ELF-1 (cell line): ENCODE data around the gene ZNF280D.
"Not testable (repeated sequence)": the region's sequence is repeated elsewhere in the genome, so short reads cannot be mapped to it uniquely, and the experiment has no call there.

Experiments
- DNase-seq: peaks from one replicate; pipeline ENCODE4 v3.0.0-alpha.2; 2016; ENCODE audit warnings: low read depth, low spot score

The ZNF280D gene, protein sequence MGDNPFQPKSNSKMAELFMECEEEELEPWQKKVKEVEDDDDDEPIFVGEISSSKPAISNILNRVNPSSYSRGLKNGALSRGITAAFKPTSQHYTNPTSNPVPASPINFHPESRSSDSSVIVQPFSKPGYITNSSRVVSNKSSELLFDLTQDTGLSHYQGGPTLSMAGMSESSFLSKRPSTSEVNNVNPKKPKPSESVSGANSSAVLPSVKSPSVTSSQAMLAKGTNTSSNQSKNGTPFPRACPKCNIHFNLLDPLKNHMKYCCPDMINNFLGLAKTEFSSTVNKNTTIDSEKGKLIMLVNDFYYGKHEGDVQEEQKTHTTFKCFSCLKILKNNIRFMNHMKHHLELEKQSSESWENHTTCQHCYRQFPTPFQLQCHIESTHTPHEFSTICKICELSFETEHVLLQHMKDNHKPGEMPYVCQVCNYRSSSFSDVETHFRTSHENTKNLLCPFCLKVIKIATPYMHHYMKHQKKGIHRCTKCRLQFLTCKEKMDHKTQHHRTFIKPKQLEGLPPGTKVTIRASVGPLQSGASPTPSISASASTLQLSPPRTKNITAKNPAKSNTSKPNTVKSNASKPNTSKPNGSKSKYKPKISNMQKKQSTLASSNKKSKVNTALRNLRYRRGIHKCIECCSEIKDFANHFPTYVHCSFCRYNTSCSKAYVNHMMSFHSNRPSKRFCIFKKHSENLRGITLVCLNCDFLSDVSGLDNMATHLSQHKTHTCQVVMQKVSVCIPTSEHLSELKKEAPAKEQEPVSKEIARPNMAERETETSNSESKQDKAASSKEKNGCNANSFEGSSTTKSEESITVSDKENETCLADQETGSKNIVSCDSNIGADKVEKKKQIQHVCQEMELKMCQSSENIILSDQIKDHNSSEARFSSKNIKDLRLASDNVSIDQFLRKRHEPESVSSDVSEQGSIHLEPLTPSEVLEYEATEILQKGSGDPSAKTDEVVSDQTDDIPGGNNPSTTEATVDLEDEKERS

DNA sequence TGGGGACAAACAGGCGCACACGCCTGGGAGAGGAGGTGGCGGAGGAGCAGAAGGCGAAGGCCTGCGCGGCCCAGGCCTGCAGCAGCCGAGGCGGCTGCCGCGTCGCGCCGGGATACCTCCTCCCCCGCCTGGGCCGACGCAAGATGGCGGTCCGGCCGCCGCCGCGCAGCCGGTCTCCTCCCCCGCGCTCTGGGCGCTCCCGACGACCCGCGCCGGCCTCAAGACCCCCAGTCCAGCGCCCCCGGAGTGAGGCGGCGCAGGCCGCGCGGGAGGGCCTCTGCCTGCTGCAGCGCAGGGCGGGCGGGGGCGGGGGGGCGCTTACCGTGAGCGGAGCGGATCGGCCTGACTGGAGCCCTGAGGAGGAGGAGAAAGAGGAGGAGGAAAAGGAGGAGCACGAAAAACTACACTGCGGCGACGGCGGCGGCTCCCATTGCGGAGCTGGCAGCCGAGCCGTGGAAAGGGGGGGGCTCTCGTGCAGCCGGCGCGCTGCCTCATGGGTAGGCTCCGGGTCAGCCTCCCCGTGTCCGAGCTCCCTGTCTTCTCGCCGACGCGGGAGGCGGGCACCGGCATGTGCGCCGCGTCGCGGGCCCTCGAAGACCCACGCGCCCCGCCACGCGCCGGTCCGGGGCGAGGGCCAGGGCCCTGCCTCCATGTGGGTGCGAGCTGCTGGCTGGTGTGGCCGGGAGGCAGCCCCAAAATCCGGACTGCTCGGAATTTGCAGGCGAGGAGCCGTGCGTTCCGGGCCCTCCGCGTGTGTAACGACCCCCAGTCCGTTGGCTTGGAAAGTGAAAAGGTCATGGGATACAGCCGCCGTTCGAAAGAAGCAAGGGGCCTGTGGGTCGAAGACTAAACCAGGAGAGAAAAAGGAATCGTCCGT is at the start of gene ZNF280D:
Gene ZNF280D (minus strand): TSS at position 374 of the 877 bp plus-strand sequence. CDS start 26,400 bp downstream, outside the sequence.
- peak; percentile 78 for DNase-seq

DNA sequence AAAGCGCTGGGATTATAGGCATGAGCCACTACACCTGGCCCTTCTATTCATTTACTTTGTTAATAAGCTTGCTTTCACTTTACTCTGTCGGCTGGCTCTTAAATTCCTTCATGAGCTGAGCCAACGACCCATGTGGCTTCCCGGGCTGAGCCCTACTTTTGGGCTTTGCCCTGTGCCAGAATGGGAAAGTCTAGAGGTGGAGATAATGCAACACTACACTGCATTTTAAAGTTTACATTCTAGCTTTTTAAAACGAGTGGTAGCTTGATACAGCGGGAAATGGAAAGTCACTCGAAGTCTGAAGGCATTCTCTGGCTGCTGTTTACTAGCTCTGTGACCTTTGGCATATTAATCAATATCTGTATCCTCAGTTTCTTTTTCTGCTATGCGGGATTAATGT is 49.0 kb upstream of the ZNF280D start:
- no peak for DNase-seq

DNA sequence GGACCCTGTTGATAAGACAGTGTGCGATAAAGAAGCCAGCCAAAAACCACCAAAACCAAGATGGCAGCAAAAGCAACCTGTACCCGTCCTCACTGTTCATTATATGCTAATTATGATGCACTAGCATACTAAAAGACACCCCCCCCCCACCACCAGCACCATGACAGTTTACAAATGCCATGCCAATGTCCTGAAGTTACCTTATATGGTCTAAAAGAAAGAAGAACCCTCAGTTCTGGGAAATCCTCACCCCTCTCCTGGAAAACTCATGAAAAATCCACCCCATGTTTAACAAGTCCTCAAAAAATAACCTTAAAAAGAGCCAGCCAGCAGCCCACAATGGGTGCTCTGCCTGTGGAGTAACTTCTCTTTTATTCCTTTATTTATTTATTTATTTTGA is 48.4 kb upstream of the ZNF280D start:
- no peak for DNase-seq

DNA sequence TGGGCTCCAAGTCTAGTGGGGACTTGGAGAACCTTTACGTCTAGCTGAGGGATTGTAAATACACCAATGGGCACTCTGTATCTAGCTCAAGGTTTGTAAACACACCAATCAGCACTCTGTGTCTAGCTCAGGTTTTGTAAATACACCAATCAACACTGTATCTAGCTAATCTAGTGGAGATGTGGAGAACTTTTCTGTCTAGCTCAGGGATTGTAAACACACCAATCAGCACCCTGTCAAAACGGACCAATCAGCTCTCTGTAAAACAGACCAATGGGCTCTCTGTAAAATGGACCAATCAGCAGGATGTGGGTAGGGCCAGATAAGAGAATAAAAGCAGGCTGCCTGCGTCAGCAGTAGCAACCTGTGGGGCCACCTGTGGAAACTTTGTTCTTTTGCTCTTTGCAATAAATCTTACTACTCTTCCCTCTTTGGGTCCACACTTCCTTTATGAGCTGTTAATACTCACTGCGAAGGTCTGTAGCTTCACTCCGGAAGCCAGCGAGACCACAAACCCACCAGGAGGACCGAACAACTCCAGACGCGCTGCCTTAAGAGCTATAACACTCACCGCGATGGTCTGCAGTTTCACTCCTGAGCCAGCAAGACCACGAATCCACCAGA is 46.9 kb upstream of the ZNF280D start:
- DNase-seq = not testable (repeated sequence)

DNA sequence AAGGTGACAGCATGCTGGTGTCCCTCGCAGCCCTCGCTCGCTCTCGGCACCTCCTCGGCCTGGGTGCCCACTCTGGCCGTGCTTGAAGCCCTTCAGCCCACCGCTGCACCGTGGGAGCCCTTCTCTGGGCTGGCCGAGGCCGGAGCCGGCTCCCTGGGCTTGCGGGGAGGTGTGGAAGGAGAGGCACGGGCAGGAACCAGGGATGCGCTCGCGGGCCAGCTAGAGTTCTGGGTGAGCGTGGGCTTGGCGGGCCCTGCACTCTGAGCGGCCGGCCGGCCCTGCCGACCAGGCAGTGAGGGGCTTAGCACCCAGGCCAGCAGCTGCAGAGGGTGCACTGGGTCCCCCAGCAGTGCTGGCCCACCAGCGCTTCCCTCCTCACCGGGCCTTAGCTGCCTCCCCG is 46.1 kb upstream of the ZNF280D start:
- DNase-seq = not testable (repeated sequence)

DNA sequence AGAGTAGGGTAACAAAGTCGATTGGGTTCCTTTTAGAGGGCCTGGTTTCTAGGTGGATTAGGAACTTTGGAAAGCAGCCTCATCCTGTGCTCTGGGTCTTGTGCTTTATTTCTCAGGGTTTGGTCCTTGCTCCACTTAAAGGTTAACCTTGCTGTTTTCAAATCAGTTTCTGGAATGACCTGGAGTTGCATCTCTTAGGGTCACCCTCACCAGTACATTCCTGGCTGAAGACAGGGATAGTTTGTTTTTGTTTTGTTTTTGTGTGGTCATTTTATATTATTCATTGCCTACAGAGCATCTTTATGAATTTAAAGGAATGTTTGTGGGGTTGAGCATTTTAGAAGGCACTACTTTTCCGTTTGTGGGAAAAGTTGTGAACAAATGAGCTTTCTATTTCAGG is 45.5 kb upstream of the ZNF280D start:
- DNase-seq = no peak

DNA sequence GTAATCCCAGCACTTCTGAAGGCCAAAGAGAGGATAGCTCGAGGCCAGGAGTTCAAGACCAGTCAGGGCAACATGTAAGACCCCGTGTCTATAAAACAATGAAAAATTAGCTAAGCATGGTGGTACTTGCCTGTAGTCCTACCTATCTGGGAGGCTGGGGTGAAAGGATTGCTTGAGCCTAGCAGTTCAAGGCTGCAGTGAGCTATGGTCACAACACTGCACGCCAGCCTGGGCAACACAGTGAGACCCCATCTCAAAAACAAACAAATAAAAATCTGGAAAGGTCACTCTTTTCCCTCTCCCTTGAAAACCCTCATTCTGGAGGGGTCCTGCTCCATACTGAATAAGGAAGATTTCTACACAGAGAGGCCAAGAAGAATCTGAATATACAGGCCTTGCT is 43.5 kb upstream of the ZNF280D start:
- DNase-seq = no peak

DNA sequence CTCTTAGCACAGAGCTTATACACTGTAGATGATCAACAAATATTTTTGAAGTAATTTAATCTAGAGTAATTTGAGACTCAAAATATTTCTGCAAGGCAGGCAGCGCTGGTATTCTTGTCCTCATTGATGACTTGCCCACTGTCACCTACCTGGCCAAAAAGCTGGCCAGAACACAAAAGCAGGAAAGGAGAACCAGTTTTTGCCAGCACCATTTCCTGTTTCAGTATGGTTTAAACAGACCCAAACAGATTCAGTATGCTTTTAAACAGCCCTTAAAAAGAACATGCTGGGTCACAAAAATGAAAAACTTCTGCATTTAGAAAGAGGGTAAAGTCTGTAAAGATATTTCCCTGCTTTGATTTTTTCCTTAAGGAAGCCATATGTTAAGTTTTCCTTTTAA is 42.3 kb upstream of the ZNF280D start:
- DNase-seq = no peak

DNA sequence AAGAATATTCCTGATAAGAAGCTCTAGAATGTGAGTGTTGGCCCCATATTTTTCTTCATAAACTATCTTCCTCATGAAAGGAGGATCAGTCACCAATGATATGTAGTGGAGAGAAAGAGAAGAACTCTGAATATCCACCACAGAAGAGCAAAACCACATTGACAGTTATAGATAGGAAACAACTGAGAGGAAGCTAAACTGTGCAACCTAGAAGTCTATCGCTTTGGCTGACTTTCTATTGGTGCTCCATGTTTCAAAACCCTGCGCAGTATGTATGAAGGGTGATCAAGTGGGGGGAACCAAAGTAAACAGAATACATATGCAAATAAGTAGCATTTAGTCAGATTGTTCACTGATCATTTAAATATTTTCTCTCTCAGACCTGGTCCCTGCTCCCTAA is 41.0 kb upstream of the ZNF280D start:
- DNase-seq = no peak

DNA sequence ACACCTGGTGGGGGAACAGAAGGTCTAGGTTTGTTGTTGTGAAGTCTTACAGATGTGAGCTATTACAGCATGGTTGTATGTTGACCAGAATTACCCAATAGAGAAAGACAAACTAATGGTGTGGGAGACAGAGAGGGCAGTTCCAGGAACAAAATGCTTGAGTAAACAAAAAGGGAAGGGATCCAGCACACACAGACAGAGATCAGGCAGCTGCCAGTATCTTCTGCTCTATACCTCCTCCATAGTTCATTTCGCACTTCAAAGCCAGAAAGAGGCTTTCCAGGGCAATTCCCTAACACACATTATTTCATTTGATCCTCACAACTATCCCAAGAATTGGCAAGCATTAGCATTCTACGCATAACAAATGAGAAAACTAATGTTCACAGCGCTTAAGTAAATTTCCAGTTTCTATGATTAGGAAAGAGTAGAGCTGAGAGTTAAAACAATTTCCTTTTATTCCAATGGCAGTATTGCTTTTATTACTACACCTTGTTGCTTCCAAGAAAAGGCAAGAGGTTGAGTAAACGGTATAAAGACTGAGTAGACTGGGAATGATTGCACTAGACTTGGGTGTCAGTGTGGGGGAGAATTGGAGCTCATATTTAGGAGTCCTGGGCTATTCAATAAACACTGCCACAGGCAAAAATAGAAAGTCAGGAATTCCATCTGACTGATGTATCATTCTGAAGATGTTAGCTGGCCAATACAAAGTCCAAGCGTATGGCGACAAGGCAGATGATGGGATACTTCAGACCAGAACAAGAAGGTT is 39.7 kb upstream of the ZNF280D start:
- DNase-seq = no peak

DNA sequence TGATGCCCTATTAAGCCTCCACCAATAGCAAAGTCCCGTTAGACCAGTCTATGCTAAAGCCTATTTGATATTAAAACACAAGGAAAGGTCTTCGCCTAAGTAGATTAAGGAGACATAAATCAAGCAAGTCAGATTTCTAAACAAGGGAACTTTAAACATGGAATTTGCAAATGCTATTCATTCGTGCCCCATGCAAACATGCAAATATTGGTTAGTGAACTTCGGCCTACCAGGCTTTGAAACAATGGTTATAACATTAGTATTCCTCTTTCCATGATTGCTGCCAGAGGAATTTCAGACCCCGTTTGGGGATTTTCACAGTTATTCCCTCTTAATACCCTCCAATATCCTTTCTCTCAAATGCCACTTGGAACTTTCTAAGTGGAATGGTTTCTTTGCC is 36.9 kb upstream of the ZNF280D start:
- no peak for DNase-seq

DNA sequence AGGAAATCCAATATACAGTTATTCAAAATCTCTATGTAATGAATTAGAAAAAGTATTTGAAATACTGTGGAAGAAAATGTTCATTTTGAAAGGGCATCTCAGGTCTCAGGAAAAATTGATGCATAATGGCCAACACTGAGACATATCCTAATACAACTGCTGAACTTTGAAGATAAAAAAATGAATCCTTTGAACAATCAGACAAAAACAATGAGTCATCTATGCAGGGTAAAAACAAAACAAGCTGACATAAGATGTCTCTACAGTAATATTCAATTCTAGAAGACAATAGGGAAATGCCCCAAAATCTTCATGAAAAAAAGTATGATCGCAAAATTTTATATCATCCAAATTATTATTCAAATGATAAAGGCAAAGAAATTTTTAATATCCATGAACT is 34.0 kb upstream of the ZNF280D start:
- DNase-seq = no peak

DNA sequence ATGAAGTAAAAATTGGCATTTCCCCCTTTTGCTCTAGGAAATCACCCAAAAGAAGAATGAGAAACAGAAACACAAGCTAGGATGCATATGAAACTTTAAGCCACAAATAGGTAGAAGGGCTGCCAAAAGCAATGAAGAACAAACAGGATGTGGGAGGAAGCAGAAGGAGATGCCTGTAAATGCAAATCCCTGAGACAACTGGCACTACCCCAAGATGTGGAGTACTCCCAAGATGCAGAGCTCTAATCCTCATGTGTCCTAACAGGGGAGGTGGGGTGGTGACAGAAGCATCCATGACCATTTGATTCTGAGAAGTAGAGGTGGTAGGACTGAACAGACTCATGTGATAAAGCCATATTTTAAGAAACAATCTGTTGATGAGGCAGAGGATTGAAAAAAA is 31.9 kb upstream of the ZNF280D start:
- DNase-seq = no peak

DNA sequence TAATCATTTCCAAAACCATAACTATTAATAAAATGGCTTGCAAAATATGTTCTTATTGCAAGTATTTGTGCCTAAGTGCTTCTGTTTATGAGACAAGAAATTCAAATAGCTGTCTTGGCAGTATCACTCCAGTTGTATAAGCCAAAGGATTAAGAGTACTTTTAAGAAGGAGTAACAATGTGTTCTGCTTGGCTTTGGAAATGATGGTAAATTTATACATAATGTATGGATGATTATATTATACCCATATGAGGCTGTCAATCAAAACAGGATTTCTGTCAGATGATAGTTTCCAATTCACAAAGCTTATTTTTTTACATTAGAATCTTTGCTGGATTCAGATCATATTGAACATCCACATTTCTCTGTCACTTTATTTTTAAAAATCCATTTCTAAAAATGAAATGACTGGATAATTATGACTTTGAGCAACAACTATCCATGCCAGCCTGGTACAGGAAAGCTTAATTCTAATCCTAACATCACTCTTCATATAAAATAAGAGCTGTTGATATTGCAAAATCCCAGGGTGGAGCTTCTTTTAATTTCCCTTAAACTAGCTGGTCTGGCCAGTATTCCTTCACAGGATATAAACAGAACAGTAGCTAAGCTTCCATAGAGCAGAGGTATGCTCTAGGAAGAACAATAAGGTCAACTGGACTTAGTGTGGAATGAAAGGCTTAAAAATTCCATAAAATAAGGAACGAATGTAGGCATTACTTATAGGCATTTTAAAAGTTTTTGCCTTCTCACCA is 30.0 kb upstream of the ZNF280D start:
- DNase-seq = no peak

DNA sequence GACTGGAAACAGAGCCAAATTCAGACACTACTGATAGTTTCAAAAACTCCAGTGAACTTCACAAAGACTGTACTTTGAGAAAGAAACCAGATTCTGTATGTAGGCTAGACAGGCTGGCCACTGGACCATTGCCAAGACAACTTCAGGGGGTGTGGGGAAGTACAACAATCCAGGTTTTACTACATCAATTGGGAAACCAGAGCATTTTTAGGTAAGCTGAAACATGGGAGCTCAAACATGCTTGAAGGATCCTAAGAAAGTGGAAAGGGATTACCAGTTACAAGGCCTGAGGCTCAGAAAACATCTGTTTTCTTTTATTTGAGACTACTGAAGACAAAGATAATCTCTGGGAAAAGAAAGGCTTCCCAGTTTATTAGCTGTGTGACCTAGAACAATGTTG is 26.9 kb upstream of the ZNF280D start:
- DNase-seq = no peak

DNA sequence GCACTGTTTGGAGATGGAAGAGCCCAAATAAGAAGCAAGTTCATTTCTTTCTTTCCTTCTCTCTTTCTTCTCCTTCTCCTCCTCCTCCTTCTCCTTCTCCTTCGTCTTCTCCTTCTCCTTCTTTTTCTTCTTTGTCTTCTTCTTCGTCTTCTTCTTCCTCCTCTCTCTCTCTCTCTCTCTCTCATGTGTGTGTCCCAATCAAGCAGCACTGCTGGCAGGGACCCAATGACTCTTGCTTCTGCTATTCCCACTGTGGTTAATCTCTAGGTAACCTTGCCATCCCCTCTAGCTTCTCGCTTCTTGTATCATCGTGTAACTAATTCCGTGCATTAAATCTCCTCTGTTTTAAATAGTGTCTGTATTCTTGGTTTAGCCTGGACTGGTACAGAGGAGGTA is 26.1 kb upstream of the ZNF280D start:
- no peak for DNase-seq

DNA sequence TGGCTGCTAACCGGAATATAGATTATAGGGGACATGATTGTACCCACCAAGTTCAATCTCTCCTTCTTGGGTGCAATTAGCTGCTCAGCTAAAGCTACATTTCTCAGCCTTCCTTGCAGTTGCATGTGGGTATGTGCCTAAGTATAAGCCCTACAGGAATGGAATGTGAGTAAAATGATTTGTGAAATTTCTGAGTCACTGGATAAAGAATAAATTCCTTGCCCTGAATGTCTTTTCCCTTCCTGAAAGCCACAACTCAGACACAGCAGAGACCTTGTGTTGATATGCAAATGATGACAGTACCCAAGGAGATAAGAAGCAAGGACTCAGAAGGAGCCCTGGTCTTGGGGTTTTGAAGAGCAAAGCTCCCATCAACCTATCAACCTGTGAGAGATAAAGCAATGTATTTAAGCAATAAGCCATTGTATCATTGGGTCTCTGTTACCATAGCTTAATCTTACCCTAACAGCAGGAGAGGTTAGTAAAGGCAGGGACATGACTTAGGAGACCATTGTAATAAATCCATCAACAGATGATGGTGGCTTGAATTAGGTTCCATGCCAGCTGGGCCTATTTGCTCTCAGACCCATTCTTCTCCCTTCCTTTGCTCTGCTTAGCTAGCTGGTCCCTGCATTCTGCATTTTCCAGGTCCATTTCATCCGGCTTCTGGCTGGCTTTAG is 25.6 kb upstream of the ZNF280D start:
- DNase-seq = no peak

DNA sequence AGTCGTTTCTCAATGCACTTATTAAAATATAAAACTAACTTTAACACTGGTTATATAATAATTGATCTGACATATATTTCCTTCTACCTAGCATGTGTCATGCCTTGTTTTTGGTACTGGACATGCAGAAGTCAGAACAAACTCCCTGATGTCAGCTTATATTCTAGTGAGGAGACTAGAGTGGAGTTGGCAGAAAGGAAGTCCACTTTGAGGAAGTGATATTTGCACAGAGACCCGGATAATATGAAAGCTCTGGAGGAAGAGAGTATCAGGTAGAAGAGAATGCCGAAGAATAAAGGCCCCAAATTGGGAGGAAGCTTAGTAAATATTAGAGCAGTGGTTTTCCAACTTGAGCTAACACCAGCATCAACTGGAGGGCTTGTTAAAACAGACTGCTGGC is 24.6 kb upstream of the ZNF280D start:
- no peak for DNase-seq

DNA sequence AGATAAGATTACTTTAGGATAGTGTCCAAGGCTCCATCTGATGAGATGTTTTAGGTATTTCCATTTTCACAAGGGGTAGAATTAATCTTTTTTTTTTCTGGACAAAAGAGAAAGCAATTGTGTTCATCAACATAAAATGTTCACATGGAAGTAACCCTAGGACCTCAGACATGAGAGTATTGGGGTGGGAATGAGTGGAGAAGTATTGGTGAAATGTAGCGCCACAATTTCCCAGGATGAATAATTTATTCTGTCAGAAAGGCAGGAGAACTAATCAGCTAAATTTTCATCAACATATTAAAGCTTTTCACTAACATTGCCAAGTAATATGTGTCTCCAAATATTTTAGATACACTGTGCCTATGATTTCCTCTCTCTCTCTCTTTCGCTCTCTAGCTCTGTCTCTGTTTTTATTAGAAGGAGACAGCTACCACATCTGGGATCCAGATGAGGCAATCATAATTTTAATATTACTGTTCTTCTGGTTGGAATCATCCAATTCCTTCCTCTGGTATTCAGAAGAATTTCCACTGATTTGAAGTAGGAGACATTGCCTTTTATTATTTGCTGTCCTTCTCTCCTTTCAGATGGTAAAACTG is 21.6 kb upstream of the ZNF280D start:
- no peak for DNase-seq
